ENCODE results near the gene SSNA1. TPM values are rescaled to one million over a fixed set of nuclear protein-coding genes. Genes with fewer than 3 reads are reported as not detected.

The SSNA1 gene
- total and polyA plus RNA-seq, 9 of the 15 experiments (the other 6 are each of a cell fraction or from before 2014, with no cell fraction given) = 1.9 to 130 (median 57.1) TPM

GRCh38 chr9:137217276-137218211 is 29.1 kb downstream of the SSNA1 start (continued):
- no peak for TF ChIP-seq HOXB6 (CRISPR knock-in tag; IDR thresholded peaks at IDR 0.05; ENCODE audit: borderline replicate concordance)
- no peak for TF ChIP-seq ZNF717 (CRISPR knock-in tag; IDR thresholded peaks at IDR 0.05)
- peak; percentile 70; the same call in 1 of the 2 replicates for TF ChIP-seq L3MBTL2 (IDR thresholded peaks at IDR 0.05)
- no peak for TF ChIP-seq CBX1 (IDR thresholded peaks at IDR 0.05; ENCODE audit: low read depth)
- TF ChIP-seq SIX5 (IDR thresholded peaks at IDR 0.05; ENCODE audit: borderline replicate concordance in 1 of 2, insufficient read depth in 1 of 2, low read depth in 1 of 2, low read length in 2 of 2) = no peak
- no peak for TF ChIP-seq ZNF766 (CRISPR knock-in tag; conservative IDR thresholded peaks at IDR 0.05)
- no peak for TF ChIP-seq ZNF197 (CRISPR knock-in tag; IDR thresholded peaks at IDR 0.05; ENCODE audit: low read depth)
- no peak for TF ChIP-seq PHB2 (IDR thresholded peaks at IDR 0.05; ENCODE audit: low read depth)
- no peak for TF ChIP-seq ILF3 (IDR thresholded peaks at IDR 0.05; ENCODE audit: borderline replicate concordance)
- peak; percentile 35; the same call in 1 of the 2 replicates for TF ChIP-seq ARID4B (CRISPR knock-in tag; IDR thresholded peaks at IDR 0.05)
- no peak for TF ChIP-seq SNRNP70 (optimal IDR thresholded peaks at IDR 0.05; ENCODE audit: low read depth, low read length)
- TF ChIP-seq SRF (CRISPR knock-in tag; IDR thresholded peaks at IDR 0.05) = no peak
- no peak for TF ChIP-seq ZNF253 (CRISPR knock-in tag; conservative IDR thresholded peaks at IDR 0.05)
- no peak for TF ChIP-seq SMAD2 (IDR thresholded peaks at IDR 0.05; ENCODE audit: low read depth, low read length)
- peak; percentile 37; the same call in 1 of the 2 replicates for TF ChIP-seq MYC (IDR thresholded peaks at IDR 0.05; ENCODE audit: low read depth, low read length)
- TF ChIP-seq MYC (CRISPR knock-in tag; IDR thresholded peaks at IDR 0.05; ENCODE audit: borderline replicate concordance, low read depth) = no peak
- no peak; the same call in 1 of the 2 replicates for TF ChIP-seq GABPB1 (CRISPR knock-in tag; IDR thresholded peaks at IDR 0.05)
- TF ChIP-seq CBX8 (IDR thresholded peaks at IDR 0.05; ENCODE audit: borderline replicate concordance, extremely low read depth, low read depth, low read length, poor library complexity, severe bottlenecking) = no peak
- 0 out of 2 replicates have a peak, but pooled peaks have one; percentile 47 for TF ChIP-seq ZKSCAN1 (IDR thresholded peaks at IDR 0.05; ENCODE audit: low read depth, low read length)
- TF ChIP-seq ZNF41 (CRISPR knock-in tag; conservative IDR thresholded peaks at IDR 0.05) = no peak
- TF ChIP-seq RBM34 (IDR thresholded peaks at IDR 0.05; ENCODE audit: borderline replicate concordance, insufficient read depth, low read length) = no peak
- TF ChIP-seq E2F3 (CRISPR knock-in tag; IDR thresholded peaks at IDR 0.05) = no peak; the same call in 1 of the 2 replicates
- no peak for TF ChIP-seq HDAC3 (IDR thresholded peaks at IDR 0.05; ENCODE audit: borderline replicate concordance, partially characterized antibody)
- no peak for TF ChIP-seq KAT8 (IDR thresholded peaks at IDR 0.05; ENCODE audit: low read depth)
